GM12892 (cell line): ENCODE data around the gene EVI5L.

ENCODE experiments used
- POLR2A ChIP-seq: IDR thresholded peaks from 2 replicates; pipeline ENCODE4 v1.6.1; 2011; ENCODE audit warnings: low read depth, low read length, control low read depth
- TAF1 ChIP-seq: IDR thresholded peaks from 2 replicates; pipeline ENCODE4 v1.6.1; 2011; ENCODE audit warnings: low read depth, mild to moderate bottlenecking, control low read depth, low read length, borderline replicate concordance

DNA sequence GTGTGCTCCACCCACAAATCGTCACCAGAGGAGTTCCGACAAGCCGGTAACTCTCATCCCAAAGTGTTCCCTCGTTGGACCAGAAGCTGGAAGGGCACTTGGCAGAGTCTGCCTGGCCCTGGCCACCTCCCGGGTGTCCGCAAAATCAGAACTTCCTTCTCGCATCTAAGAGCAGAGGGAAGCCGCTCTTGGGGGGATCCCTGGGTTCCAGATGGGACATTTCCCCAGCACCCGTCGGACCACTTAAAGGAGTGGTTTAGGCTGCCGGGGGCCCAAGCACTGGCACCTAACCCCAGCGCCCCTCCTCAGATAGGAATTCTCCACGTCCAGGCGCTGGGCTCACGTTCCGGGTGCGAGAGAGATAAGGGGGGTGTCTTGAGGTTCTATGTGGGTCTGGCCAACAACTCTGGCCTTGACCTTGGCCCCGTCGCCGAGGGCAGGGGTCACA is 72.8 kb downstream of the EVI5L start:
- TF ChIP-seq POLR2A: no peak
- TF ChIP-seq TAF1: no peak
